Activated CD4-positive, alpha-beta T cell treated with anti-CD3 and anti-CD28 coated beads, Interleukin-2, amount 50 U/mL, for 48 hours (primary cell): Measurements from ENCODE around the gene DZIP3.

Experiments
- DNase-seq, 2 experiments: peaks; one replicate each; pipeline ENCODE4 v3.0.0-alpha.2; 2020

The DZIP3 gene

GRCh38 chr3:108713009-108713516 is 123.5 kb downstream of the DZIP3 start:
- DNase-seq, result no peak

- DNase-seq, result no peak
Observed at GRCh38 chr3:108713816-108714215, 124.3 kb downstream of the DZIP3 start.

GRCh38 chr3:108718454-108718853 is 128.9 kb downstream of the DZIP3 start:
- DNase-seq, result no peak

- DNase-seq, result no peak
Observed at GRCh38 chr3:108719178-108719806, 129.8 kb downstream of the DZIP3 start.

- DNase-seq, result no peak
Observed at GRCh38 chr3:108722724-108723123, 133.2 kb downstream of the DZIP3 start.

- DNase-seq, result no peak
Observed at GRCh38 chr3:108724101-108724500, 134.6 kb downstream of the DZIP3 start.

GRCh38 chr3:108728105-108728504 is 138.6 kb downstream of the DZIP3 start:
- DNase-seq, result no peak

GRCh38 chr3:108728934-108729333 is 139.4 kb downstream of the DZIP3 start:
- DNase-seq, result no peak

- no peak for DNase-seq
Observed at GRCh38 chr3:108736821-108737220, 147.3 kb downstream of the DZIP3 start.

- DNase-seq, result no peak
Observed at GRCh38 chr3:108742929-108743328, 153.4 kb downstream of the DZIP3 start.
